Activated CD8-positive, alpha-beta T cell treated with anti-CD3 and anti-CD28 coated beads for 36 hours (primary cell): Measurements from ENCODE around the gene NLRX1. TPM values are rescaled to one million over a fixed set of nuclear protein-coding genes. Genes with fewer than 3 reads are reported as not detected.
"Not testable (repeated sequence)": the region's sequence is repeated elsewhere in the genome, so short reads cannot be mapped to it uniquely, and the experiment has no call there.

Source experiments
- ATAC-seq: fragments of 200-7000 bp; cut with Tn5 transposase; one replicate; pipeline ENCODE4 v1.10.0; 2021; ENCODE audit warnings: mild to moderate bottlenecking, moderate library complexity
- CTCF ChIA-PET: fragments of 350-600 bp; sonication (Branson Sonifier 250); formaldehyde crosslinking; loops from one replicate; lab custom pipeline; 2021; ENCODE audit warnings: antibody characterized with exemption; lab: Charles Lee
- POLR2A ChIA-PET: fragments of 350-600 bp; sonication (Branson Sonifier 250); formaldehyde crosslinking; loops from one replicate; lab custom pipeline; 2021; ENCODE audit warnings: antibody characterized with exemption; lab: Charles Lee
- DNase-seq: peaks from one replicate; pipeline ENCODE4 v3.0.0-alpha.2; 2020
- H3K27ac Mint-ChIP-seq: one replicate; pipeline ENCODE4 v1.8.0; 2021; ENCODE audit warnings: mild to moderate bottlenecking, mixed read lengths
- H3K27me3 Mint-ChIP-seq: one replicate; pipeline ENCODE4 v1.8.0; 2021; ENCODE audit warnings: mixed read lengths
- H3K36me3 Mint-ChIP-seq: one replicate; pipeline ENCODE4 v1.8.0; 2021; ENCODE audit warnings: low read depth, mixed read lengths
- H3K4me1 Mint-ChIP-seq: one replicate; pipeline ENCODE4 v1.8.0; 2021; ENCODE audit warnings: low read depth, mixed read lengths
- H3K4me3 Mint-ChIP-seq: one replicate; pipeline ENCODE4 v1.8.0; 2021; ENCODE audit warnings: mild to moderate bottlenecking, moderate library complexity, mixed read lengths
- H3K9me3 Mint-ChIP-seq: one replicate; pipeline ENCODE4 v1.8.0; 2021; ENCODE audit warnings: mixed read lengths
- intact Hi-C: fragments of 100-400 bp; cut with micrococcal nuclease; formaldehyde crosslinking; loops from one replicate; pipeline ENCODE4 v1.10.0; 2022
- total RNA-seq, 2 experiments: library from RNA; stranded (reverse); gene quantifications; one replicate each; pipeline ENCODE4 v1.2.3, GENCODE V29; 2021
- TF ChIP-seq, protein P1 (sequence below): fragments of 200-600 bp; IDR thresholded peaks from one replicate; pipeline ENCODE4 v1.8.0; 2022; ENCODE audit warnings: antibody characterized with exemption, mild to moderate bottlenecking

NLRX1 gene
- total RNA-seq, 2 experiments from 2014 or later: 20.1 to 21.3 TPM

GRCh38 chr11:119161871-119162270, 6.7 kb upstream of the NLRX1 start:
- Mint-ChIP-seq H3K9me3 (no peaks in the 10 kb centered on the region), H3K4me1 (no peaks in the 10 kb centered on the region), H3K27ac (no peak overlapping the region), H3K36me3 (no peaks in the 10 kb centered on the region), H3K27me3 (no peaks in the 10 kb centered on the region), H3K4me3 (no peak overlapping the region)
- intact Hi-C loops: no loop called here
- CTCF ChIA-PET: no interaction called here
- TF ChIP-seq, protein P1, sequence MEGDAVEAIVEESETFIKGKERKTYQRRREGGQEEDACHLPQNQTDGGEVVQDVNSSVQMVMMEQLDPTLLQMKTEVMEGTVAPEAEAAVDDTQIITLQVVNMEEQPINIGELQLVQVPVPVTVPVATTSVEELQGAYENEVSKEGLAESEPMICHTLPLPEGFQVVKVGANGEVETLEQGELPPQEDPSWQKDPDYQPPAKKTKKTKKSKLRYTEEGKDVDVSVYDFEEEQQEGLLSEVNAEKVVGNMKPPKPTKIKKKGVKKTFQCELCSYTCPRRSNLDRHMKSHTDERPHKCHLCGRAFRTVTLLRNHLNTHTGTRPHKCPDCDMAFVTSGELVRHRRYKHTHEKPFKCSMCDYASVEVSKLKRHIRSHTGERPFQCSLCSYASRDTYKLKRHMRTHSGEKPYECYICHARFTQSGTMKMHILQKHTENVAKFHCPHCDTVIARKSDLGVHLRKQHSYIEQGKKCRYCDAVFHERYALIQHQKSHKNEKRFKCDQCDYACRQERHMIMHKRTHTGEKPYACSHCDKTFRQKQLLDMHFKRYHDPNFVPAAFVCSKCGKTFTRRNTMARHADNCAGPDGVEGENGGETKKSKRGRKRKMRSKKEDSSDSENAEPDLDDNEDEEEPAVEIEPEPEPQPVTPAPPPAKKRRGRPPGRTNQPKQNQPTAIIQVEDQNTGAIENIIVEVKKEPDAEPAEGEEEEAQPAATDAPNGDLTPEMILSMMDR: no peak
- no peak for ATAC-seq
- DNase-seq: no peak
- POLR2A ChIA-PET: no interaction called here

- no peak overlapping the region for H3K4me3 Mint-ChIP-seq
- DNase-seq (no peak), ATAC-seq (no peak)
- intact Hi-C loops: no loop called here
- H3K9me3 Mint-ChIP-seq: no peaks in the 10 kb centered on the region
- ChIA-PET POLR2A (interaction anchor here (0.5 to 1.3 kb wide), 3 partner anchors 16 to 215 kb away, joined by 3 read pairs; partner anchors contain the start of gene USP2), CTCF (interaction anchor here (1.0 to 1.5 kb wide), 5 partner anchors 10 to 118 kb away, joined by 3 to 4 read pairs (median 3); partner anchors contain the start of gene HINFP)
- TF ChIP-seq, protein P1: no peak
- H3K27me3 Mint-ChIP-seq: no peaks in the 10 kb centered on the region
- no peak overlapping the region for H3K27ac Mint-ChIP-seq
- H3K4me1 Mint-ChIP-seq: peaks cover 9% of the 10 kb centered on the region
- H3K36me3 Mint-ChIP-seq: no peaks in the 10 kb centered on the region
Observed at GRCh38 chr11:119166368-119167076, 2.0 kb upstream of the NLRX1 start.

DNA sequence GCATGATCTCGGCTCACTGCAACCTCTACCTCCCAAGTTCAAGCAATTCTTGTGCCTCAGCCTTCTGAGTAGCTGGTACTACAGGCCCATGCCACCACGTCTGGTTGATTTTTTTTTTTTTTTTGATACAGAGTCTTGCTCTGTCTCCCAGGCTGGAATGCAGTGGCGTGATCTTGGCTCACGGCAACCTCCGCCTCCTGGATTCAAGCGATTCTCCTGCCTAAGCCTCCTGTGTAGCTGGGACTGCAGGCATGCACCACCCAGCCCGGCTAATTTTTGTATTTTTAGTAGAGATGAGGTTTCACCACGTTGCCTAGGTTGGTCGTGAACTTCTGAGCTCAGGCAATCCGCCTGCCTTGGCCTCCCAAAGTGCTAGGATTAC, 1.5 kb upstream of the NLRX1 start:
- H3K4me1 Mint-ChIP-seq, H3K4me3 Mint-ChIP-seq, ATAC-seq, DNase-seq, intact Hi-C loops, H3K27me3 Mint-ChIP-seq, H3K9me3 Mint-ChIP-seq, H3K27ac Mint-ChIP-seq, H3K36me3 Mint-ChIP-seq: not testable (repeated sequence)
- ChIA-PET POLR2A (interaction anchor here (0.5 to 1.3 kb wide), 3 partner anchors 15 to 214 kb away, joined by 3 read pairs; partner anchors contain the start of gene USP2), CTCF (interaction anchor here (0.8 to 1.5 kb wide), 6 partner anchors 9 to 117 kb away, joined by 3 to 4 read pairs (median 3); partner anchors contain the start of gene HINFP)

DNA sequence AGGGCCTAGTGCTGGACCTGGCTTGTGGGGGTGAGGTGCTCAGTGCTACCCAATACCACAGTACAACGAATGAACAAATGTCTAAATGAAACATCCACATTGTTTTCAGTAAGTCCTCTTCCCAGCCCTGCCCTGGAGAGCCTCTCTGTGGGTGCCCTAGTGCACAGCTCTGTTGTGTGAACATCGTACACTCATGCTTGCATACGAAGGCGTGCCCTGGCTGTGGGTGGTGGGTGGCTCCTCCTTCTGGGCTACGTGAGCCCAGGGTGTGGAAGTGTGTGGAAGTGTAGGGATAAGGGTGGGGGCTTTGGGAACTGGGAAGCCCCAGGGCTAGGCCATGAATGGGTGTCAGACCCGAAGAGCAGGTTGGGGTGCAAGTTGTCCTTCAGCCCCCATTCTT, 592 bp upstream of the NLRX1 start:
- peaks cover 9% of the 10 kb centered on the region for H3K4me1 Mint-ChIP-seq
- POLR2A ChIA-PET: interaction anchor here (1.9 kb wide), 1 partner anchor 38 kb away, joined by 9 read pairs; the partner anchor contains the start of gene CBL
- TF ChIP-seq, protein P1: no peak
- CTCF ChIA-PET: interaction anchor here (0.8 to 1.5 kb wide), 5 partner anchors 8 to 116 kb away, joined by 3 to 4 read pairs (median 3); partner anchors contain the start of gene HINFP
- H3K27me3 Mint-ChIP-seq: no peaks in the 10 kb centered on the region
- ATAC-seq: no peak
- peak overlapping the region; percentile 57 for H3K27ac Mint-ChIP-seq
- H3K4me3 Mint-ChIP-seq: peak overlapping the region; percentile 89
- no peaks in the 10 kb centered on the region for H3K9me3 Mint-ChIP-seq
- intact Hi-C loops: no loop called here
- peak; percentile 10 for DNase-seq
- no peaks in the 10 kb centered on the region for H3K36me3 Mint-ChIP-seq

GRCh38 chr11:119169282-119169719, 776 bp downstream of the NLRX1 start:
- Mint-ChIP-seq H3K4me3 (peak overlapping the region; percentile 89), H3K9me3 (no peaks in the 10 kb centered on the region), H3K27me3 (no peaks in the 10 kb centered on the region), H3K36me3 (no peaks in the 10 kb centered on the region), H3K27ac (peak overlapping the region; percentile 92), H3K4me1 (peaks cover 9% of the 10 kb centered on the region)
- peak; percentile 66 for DNase-seq
- CTCF ChIA-PET: interaction anchor here (0.7 to 2.7 kb wide), 36 partner anchors 9 to 305 kb away, joined by 3 to 35 read pairs (median 4); partner anchors contain the start of genes CBL and VPS11
- peak; percentile 70 for ATAC-seq
- intact Hi-C loops: no loop called here
- TF ChIP-seq, protein P1: no peak
- POLR2A ChIA-PET: interaction anchor here (0.5 to 2.1 kb wide), 15 partner anchors 9 to 1440 kb away, joined by 3 to 9 read pairs (median 4); partner anchors contain the start of gene CBL
